Measurements from ENCODE around the gene GREM1. TPM values are rescaled to one million over a fixed set of nuclear protein-coding genes. Genes with fewer than 3 reads are reported as not detected.

The GREM1 gene
- total RNA-seq, 4 donors from 2014 or later: 0.79 to 77.3 (median 15.8) TPM

DNA sequence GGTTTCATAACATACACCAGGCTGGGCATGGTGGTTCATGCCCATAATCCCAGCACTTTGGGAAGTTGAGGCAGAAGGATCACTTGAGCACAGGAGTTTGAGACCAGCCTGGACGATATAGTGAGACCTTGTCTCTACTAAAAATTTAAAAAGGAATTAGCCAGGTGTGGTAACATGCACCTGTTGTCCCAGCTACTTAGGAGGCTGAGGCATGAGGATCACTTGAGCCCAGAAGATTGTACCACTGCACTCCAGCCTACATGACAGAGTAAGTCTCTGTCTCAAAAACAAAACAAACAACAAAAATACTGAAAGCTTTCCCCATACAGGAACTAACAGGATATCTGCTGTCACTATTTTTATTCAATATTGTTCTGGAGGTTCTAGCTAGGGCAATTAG lies 20.9 kb downstream of the GREM1 start:
- TF ChIP-seq, protein P1, sequence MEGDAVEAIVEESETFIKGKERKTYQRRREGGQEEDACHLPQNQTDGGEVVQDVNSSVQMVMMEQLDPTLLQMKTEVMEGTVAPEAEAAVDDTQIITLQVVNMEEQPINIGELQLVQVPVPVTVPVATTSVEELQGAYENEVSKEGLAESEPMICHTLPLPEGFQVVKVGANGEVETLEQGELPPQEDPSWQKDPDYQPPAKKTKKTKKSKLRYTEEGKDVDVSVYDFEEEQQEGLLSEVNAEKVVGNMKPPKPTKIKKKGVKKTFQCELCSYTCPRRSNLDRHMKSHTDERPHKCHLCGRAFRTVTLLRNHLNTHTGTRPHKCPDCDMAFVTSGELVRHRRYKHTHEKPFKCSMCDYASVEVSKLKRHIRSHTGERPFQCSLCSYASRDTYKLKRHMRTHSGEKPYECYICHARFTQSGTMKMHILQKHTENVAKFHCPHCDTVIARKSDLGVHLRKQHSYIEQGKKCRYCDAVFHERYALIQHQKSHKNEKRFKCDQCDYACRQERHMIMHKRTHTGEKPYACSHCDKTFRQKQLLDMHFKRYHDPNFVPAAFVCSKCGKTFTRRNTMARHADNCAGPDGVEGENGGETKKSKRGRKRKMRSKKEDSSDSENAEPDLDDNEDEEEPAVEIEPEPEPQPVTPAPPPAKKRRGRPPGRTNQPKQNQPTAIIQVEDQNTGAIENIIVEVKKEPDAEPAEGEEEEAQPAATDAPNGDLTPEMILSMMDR (IDR thresholded peaks at IDR 0.05): no peak
- ATAC-seq (ENCODE audit: low FRiP score): no peak
- no peak for DNase-seq (ENCODE audit: low spot score)

DNA sequence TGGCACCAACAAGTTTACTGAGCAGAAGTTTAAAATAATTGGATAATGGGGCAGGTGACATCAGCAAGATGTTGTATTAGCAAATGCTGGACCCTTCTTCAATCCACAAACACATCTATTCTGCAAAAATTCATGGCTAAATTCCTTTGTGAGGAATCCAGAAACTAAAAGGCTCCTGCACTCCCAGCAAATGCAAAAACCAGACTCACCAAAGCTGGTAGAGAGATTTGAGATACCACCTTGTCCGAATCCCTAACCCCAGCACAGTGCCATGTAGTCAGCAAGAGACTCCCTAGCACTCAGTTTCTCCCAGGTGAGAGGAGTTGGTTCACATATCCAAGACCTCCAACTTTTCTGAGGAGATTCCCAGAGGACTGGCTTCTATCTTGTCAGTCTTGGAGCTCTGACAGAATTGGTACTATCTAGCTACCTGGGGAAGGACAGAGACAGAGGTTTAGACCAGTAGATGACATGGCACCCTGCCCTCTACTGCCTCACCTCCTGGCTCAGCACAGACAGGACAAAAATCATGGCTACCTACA lies 21.8 kb downstream of the GREM1 start:
- DNase-seq (ENCODE audit: low spot score): no peak
- TF ChIP-seq, protein P1 (IDR thresholded peaks at IDR 0.05): no peak
- ATAC-seq (ENCODE audit: low FRiP score): no peak

DNA sequence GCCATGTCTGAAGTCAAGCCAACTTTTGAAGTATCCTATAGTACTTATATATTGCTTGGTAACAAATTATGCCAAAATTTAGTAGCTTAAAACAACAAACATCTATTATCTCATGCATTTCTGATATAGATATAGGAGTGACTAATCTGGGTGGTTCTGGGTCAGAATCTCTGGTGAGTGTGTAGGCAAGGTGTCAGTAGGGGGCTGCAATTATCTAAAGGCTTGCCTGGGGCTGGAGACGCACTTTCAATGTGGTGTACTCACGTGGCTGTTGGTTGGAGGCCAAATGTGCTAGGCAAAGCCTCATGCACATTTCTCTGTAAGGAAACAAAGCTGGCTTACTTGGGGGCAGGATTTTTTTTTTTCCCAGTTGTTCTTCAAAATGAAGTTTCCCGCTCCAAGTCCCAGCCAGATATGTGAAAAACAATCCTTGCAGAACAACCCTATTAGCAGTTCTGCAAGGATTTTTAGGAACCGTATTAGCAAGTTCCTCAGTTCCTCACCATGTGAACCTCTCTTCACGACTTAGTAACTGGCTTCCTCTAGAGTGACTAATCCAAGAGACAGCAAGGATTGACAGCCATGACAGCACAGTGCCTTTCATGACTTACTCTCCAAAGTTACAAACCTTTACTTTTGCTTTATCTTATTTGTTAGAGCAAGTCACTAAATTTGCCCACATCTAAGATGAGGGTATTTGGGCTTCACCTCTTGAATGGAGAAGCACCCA lies 25.8 kb downstream of the GREM1 start:
- TF ChIP-seq, protein P1 (IDR thresholded peaks at IDR 0.05): no peak
- ATAC-seq (ENCODE audit: low FRiP score) (no peak), DNase-seq (ENCODE audit: low spot score) (no peak)

DNA sequence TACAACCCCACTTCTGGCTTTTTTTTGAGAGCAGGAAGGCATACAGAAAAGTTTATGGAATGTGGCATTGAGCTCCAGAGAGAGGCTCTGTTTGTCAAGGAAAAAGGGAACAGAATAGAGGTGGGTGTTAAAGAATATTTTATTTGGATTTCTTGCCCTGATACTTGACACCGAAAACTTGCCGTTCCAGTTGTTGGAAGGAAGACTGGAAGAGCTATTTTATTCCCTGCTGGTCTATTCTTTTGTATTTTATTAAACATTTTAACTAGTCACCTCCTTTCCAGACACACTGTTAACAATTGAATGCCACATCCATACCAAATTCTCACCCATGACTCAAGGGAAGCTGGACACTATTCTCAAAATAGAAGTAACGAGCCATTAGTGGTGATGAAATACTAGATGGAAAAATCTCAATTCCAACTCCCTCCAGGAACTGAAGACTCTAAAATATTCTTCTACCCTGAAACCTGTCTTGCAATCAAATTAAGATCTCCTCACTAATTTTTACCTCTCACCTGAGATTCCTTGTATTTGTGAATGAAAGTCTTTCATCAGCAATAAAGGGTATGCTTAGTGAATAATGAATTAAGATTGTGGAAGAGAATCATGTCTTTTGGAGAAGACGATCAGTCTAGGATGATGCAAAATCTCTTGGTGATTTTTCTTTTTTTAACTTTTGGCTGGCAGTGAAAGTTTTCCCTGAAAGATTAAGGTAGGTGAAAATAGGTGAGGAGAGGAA lies 28.5 kb downstream of the GREM1 start:
- TF ChIP-seq, protein P1 (IDR thresholded peaks at IDR 0.05): no peak
- ATAC-seq (ENCODE audit: low FRiP score) (no peak), DNase-seq (ENCODE audit: low spot score) (no peak)

GRCh38 chr15:32747921-32748342 lies 30.1 kb downstream of the GREM1 start:
- TF ChIP-seq, protein P1 (IDR thresholded peaks at IDR 0.05): no peak
- ATAC-seq (ENCODE audit: low FRiP score) (no peak), DNase-seq (ENCODE audit: low spot score) (no peak)

DNA sequence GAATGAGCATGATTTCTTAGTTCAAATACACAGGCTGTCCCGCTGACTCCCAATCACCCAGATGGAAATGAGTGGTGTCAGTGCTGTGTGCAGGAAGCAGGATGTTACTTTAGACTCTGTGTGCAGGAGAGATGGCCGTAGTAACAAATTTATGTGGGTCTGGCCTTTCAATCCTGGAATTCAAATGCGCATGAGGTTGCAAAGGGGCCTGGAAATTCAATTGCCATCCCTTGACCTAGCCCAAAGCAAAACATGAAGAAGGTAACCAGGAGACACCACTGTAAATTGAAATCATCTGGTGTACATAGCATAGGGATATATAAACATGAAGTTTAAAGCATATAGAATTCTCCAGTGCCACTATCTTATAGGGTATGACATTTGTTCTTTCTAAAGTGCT lies 33.2 kb downstream of the GREM1 start:
- TF ChIP-seq, protein P1 (IDR thresholded peaks at IDR 0.05): no peak
- no peak for DNase-seq (ENCODE audit: low spot score)
- no peak for ATAC-seq (ENCODE audit: low FRiP score)

Measured in omental fat pad (tissue), 4 donors.